Mesenchymal stem cell (in vitro differentiated cells and primary cell): ENCODE results near the gene TTC21A.

ENCODE experiments used
- DNase-seq: peaks from one replicate; pipeline ENCODE4 v3.0.0-alpha.2; 2013
- H2AFZ ChIP-seq: one replicate; pipeline ENCODE4 v1.6.1; 2013; ENCODE audit warnings: low read depth, mild to moderate bottlenecking, control low read depth, inconsistent platforms, low read length, moderate library complexity
- H2AK5ac ChIP-seq: 2 replicates; pipeline ENCODE4 v1.6.1; 2013; ENCODE audit warnings: low read length, moderate library complexity, mild to moderate bottlenecking, inconsistent platforms; ENCODE audit not compliant: severe bottlenecking
- H2BK120ac ChIP-seq: one replicate; pipeline ENCODE4 v1.6.1; 2013; ENCODE audit warnings: low read depth, mild to moderate bottlenecking, inconsistent platforms, low read length, moderate library complexity
- H2BK12ac ChIP-seq, 2 experiments: one replicate each; pipeline ENCODE4 v1.6.1; 2013; ENCODE audit warnings: inconsistent platforms in 2 of 2, low read length in 2 of 2, mild to moderate bottlenecking in 2 of 2, moderate library complexity in 2 of 2, control low read depth in 1 of 2
- H2BK15ac ChIP-seq: one replicate; pipeline ENCODE4 v1.6.1; 2013; ENCODE audit warnings: mild to moderate bottlenecking, low read depth, inconsistent platforms; ENCODE audit not compliant: poor library complexity, severe bottlenecking
- H2BK5ac ChIP-seq: 2 replicates; pipeline ENCODE4 v1.6.1; 2013; ENCODE audit warnings: low read depth, mild to moderate bottlenecking, low read length, control low read depth, inconsistent platforms; ENCODE audit not compliant: poor library complexity, severe bottlenecking
- H3K14ac ChIP-seq, 2 experiments: one replicate each; pipeline ENCODE4 v1.6.1; 2013; ENCODE audit warnings: inconsistent platforms in 2 of 2, low read length in 2 of 2, control low read depth in 1 of 2, mild to moderate bottlenecking in 1 of 2, moderate library complexity in 1 of 2
- H3K18ac ChIP-seq, 2 experiments: one replicate each; pipeline ENCODE4 v1.6.1; 2013; ENCODE audit warnings: inconsistent platforms in 2 of 2, low read length in 2 of 2, control low read depth in 1 of 2, low read depth in 1 of 2, mild to moderate bottlenecking in 1 of 2
- H3K23ac ChIP-seq, 2 experiments: one replicate each; pipeline ENCODE4 v1.6.1; 2013; ENCODE audit warnings: inconsistent platforms in 2 of 2, low read length in 2 of 2, mild to moderate bottlenecking in 2 of 2, moderate library complexity in 2 of 2, control low read depth in 1 of 2
- H3K27ac ChIP-seq: 2 replicates; pipeline ENCODE4 v1.5.1; 2013; ENCODE audit warnings: mild to moderate bottlenecking, moderate library complexity, low read length, control low read depth, inconsistent platforms; ENCODE audit not compliant: poor library complexity, severe bottlenecking
- H3K27me3 ChIP-seq, 2 experiments: 2 replicates each; pipeline versions ENCODE4 v1.6.1 to v1.7.0; 2013; ENCODE audit warnings: low read length in 2 of 2, mild to moderate bottlenecking in 2 of 2, moderate library complexity in 2 of 2, control low read depth in 1 of 2, inconsistent platforms in 1 of 2; ENCODE audit not compliant: control insufficient read depth in 1 of 2, insufficient read depth in 1 of 2
- H3K36me3 ChIP-seq, 2 experiments: 2 replicates each; pipeline versions ENCODE4 v1.6.1 to v1.7.0; 2013; ENCODE audit warnings: low read length in 2 of 2, control low read depth in 1 of 2, inconsistent platforms in 1 of 2, low read depth in 1 of 2, mild to moderate bottlenecking in 1 of 2; ENCODE audit not compliant: insufficient read depth in 2 of 2, control insufficient read depth in 1 of 2
- H3K4ac ChIP-seq, 2 experiments: one replicate each; pipeline ENCODE4 v1.6.1; 2013; ENCODE audit warnings: inconsistent platforms in 2 of 2, low read length in 2 of 2, mild to moderate bottlenecking in 2 of 2, moderate library complexity in 2 of 2, control low read depth in 1 of 2, low read depth in 1 of 2
- H3K4me1 ChIP-seq: 2 replicates; pipeline ENCODE4 v1.6.1; 2013; ENCODE audit warnings: low read depth, low read length, control low read depth; ENCODE audit not compliant: control insufficient read depth, insufficient read depth
- H3K4me2 ChIP-seq: 2 replicates; pipeline ENCODE4 v1.6.1; 2013; ENCODE audit warnings: low read length, mild to moderate bottlenecking, inconsistent platforms; ENCODE audit not compliant: poor library complexity, severe bottlenecking
- H3K4me3 ChIP-seq, 2 experiments: 2 replicates each; pipeline versions ENCODE4 v1.5.1 to v1.7.0; 2013; ENCODE audit warnings: low read length in 2 of 2, mild to moderate bottlenecking in 2 of 2, control low read depth in 1 of 2, low read depth in 1 of 2; ENCODE audit not compliant: insufficient read depth in 1 of 2
- H3K79me1 ChIP-seq: replicated peaks from 2 replicates; pipeline ENCODE4 v1.6.1; 2013; ENCODE audit warnings: mild to moderate bottlenecking, control low read depth, low read length, inconsistent platforms; ENCODE audit not compliant: poor library complexity, severe bottlenecking
- H3K9ac ChIP-seq: 2 replicates; pipeline ENCODE4 v1.7.0; 2013; ENCODE audit warnings: mild to moderate bottlenecking, low read length, moderate library complexity
- H3K9me3 ChIP-seq: 2 replicates; pipeline ENCODE4 v1.7.0; 2013; ENCODE audit warnings: mild to moderate bottlenecking, low read length; ENCODE audit not compliant: control insufficient read depth
- H4K8ac ChIP-seq: one replicate; pipeline ENCODE4 v1.6.1; 2013; ENCODE audit warnings: inconsistent platforms, mild to moderate bottlenecking, low read length, moderate library complexity
- H4K91ac ChIP-seq: one replicate; pipeline ENCODE4 v1.6.1; 2013; ENCODE audit warnings: mild to moderate bottlenecking, low read length, inconsistent platforms
- WGBS: methylation state at CpG from one replicate; pipeline ENCODE4 v1.1.7; 2013; ENCODE audit warnings: mixed read lengths; 5-methylcytosine and 5-hydroxymethylcytosine counted together

Gene TTC21A

DNA sequence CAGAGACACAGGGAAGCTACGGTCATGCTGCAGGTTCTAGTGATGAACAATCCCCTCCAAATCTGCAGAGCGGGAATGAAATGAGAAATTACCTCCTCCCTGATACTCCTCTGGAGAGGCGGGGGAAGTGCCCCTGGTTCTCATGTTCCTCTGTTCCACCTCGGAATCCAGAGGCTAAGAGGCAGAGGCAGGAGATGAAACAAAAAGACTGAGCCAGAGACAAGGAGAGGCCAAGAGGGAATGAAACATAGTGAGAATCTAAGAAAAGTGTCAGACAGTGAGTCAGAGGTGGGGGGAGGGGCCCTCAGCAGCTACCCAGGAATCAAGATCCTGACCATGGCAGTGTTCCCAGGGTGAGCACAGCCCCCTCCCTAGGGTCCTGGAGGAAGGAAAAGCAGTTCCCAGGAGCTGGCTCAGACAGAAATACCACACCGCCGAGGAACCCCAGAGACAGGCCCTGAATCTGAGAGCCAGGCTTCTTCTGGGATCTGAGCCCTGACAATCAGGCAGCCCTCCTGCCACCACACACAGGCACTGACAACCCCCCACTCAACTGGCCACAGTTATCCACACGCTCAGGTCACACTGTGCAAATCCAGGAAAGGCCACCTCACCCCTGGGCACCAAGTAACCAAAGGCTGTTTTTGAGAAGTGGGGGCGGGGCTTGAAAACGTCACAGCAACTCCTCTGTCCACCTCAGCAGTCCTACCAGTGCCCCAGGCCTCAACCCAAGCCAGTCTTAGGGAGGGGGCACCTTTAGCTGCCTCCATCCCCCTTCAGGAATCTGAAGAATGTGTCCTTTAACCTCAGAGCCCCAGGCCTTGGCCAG lies 43.5 kb downstream of the TTC21A start:
- Histone ChIP-seq H3K4me1 (peaks cover 52% of the 10 kb centered on the region), H4K8ac (peak overlapping the region; percentile 93), H3K9me3 (no peaks in the 10 kb centered on the region), H2BK15ac (peak overlapping the region; percentile 60), H3K23ac (peak overlapping the region in 1 of 2 experiments; percentile 23), H4K91ac (peak overlapping the region; percentile 87), H2BK5ac (peak overlapping the region; percentile 86), H2BK12ac (peak overlapping the region; percentile 44 to 89), H3K4ac (peak overlapping the region; percentile 77 to 88), H2BK120ac (peak overlapping the region; percentile 81), H3K14ac (peak overlapping the region in 1 of 2 experiments; percentile 92), H3K4me3 (peak overlapping the region; percentile 27 to 91), H3K27me3 (no peaks in the 10 kb centered on the region), H3K27ac (peak overlapping the region; percentile 98), H2AFZ (no peak overlapping the region), H3K79me1 (no peaks in the 10 kb centered on the region), H2AK5ac (peak overlapping the region; percentile 84), H3K9ac (peak overlapping the region; percentile 94), H3K36me3 (peaks cover 4 to 6% of the 10 kb centered on the region in 2 experiments), H3K18ac (peak overlapping the region; percentile 85 to 99), H3K4me2 (peak overlapping the region; percentile 78)
- WGBS, result 1% methylated on average over 9 of the region's 9 CpGs
- peak; percentile 99 for DNase-seq

- H3K9ac ChIP-seq, result peak overlapping the region; percentile 69
- H3K18ac ChIP-seq, result peak overlapping the region; percentile 91 to 95
- no peak overlapping the region for H2BK15ac ChIP-seq
- H3K4me3 ChIP-seq, result peak overlapping the region; percentile 52 to 62
- H4K8ac ChIP-seq, result peak overlapping the region; percentile 80
- H2AK5ac ChIP-seq, result no peak overlapping the region
- H3K27ac ChIP-seq, result peak overlapping the region; percentile 78
- H3K4me2 ChIP-seq, result peak overlapping the region; percentile 54
- no peaks in the 10 kb centered on the region for H3K79me1 ChIP-seq
- no peak overlapping the region for H3K23ac ChIP-seq
- no peak overlapping the region for H3K4ac ChIP-seq
- peak overlapping the region in 1 of 2 experiments; percentile 77 for H2BK12ac ChIP-seq
- H2AFZ ChIP-seq, result no peak overlapping the region
- H2BK120ac ChIP-seq, result peak overlapping the region; percentile 90
- peak overlapping the region; percentile 76 for H4K91ac ChIP-seq
- peaks cover 25% of the 10 kb centered on the region for H3K4me1 ChIP-seq
- no peak overlapping the region for H3K14ac ChIP-seq
- peak overlapping the region; percentile 47 for H2BK5ac ChIP-seq
- DNase-seq, result no peak
- H3K36me3 ChIP-seq, result no peaks in the 10 kb centered on the region
- 0% methylated on average over 1 of the region's 9 CpGs for WGBS
- H3K9me3 ChIP-seq, result no peaks in the 10 kb centered on the region
- H3K27me3 ChIP-seq, result peaks cover 0 to 7% of the 10 kb centered on the region in 2 experiments
Observed at GRCh38 chr3:39153977-39154279, 46.4 kb downstream of the TTC21A start.

GRCh38 chr3:39154280-39155021 lies 47.0 kb downstream of the TTC21A start:
- H2BK120ac ChIP-seq, result peak overlapping the region; percentile 90
- H3K4ac ChIP-seq, result peak overlapping the region; percentile 58 to 87
- H3K4me1 ChIP-seq, result peaks cover 23% of the 10 kb centered on the region
- no peak overlapping the region for H3K23ac ChIP-seq
- H2AK5ac ChIP-seq, result no peak overlapping the region
- H3K36me3 ChIP-seq, result no peaks in the 10 kb centered on the region
- peak overlapping the region; percentile 17 for H2BK15ac ChIP-seq
- peaks cover 0 to 10% of the 10 kb centered on the region in 2 experiments for H3K27me3 ChIP-seq
- peak overlapping the region; percentile 47 for H3K9ac ChIP-seq
- peak overlapping the region; percentile 78 for H3K27ac ChIP-seq
- peak overlapping the region in 1 of 2 experiments; percentile 87 for H2BK12ac ChIP-seq
- H3K14ac ChIP-seq, result no peak overlapping the region
- DNase-seq, result peak; percentile 79
- peak overlapping the region; percentile 16 to 58 for H3K18ac ChIP-seq
- peak overlapping the region; percentile 79 for H4K8ac ChIP-seq
- H3K4me2 ChIP-seq, result peak overlapping the region; percentile 54
- no peaks in the 10 kb centered on the region for H3K9me3 ChIP-seq
- H3K79me1 ChIP-seq, result no peaks in the 10 kb centered on the region
- H3K4me3 ChIP-seq, result peak overlapping the region in 1 of 2 experiments; percentile 48
- H2AFZ ChIP-seq, result no peak overlapping the region
- 19% methylated on average over 15 of the region's 18 CpGs for WGBS
- peak overlapping the region; percentile 86 for H4K91ac ChIP-seq
- no peak overlapping the region for H2BK5ac ChIP-seq

GRCh38 chr3:39156421-39156820 lies 48.9 kb downstream of the TTC21A start:
- Histone ChIP-seq H3K4me2 (no peak overlapping the region), H3K27me3 (peaks cover 0 to 10% of the 10 kb centered on the region in 2 experiments), H3K23ac (no peak overlapping the region), H2BK120ac (no peak overlapping the region), H2AK5ac (no peak overlapping the region), H2AFZ (no peak overlapping the region), H2BK5ac (no peak overlapping the region), H3K36me3 (no peaks in the 10 kb centered on the region), H3K9me3 (no peaks in the 10 kb centered on the region), H2BK15ac (no peak overlapping the region), H3K18ac (no peak overlapping the region), H3K4ac (no peak overlapping the region), H4K8ac (no peak overlapping the region), H3K79me1 (no peaks in the 10 kb centered on the region), H2BK12ac (peak overlapping the region in 1 of 2 experiments; percentile 47), H3K9ac (no peak overlapping the region), H3K14ac (no peak overlapping the region), H4K91ac (no peak overlapping the region), H3K27ac (no peak overlapping the region), H3K4me1 (peaks cover 11% of the 10 kb centered on the region), H3K4me3 (no peak overlapping the region)
- 77% methylated on average over 4 of the region's 4 CpGs for WGBS
- DNase-seq, result no peak
